Activated CD4-positive, alpha-beta T cell treated with anti-CD3 and anti-CD28 coated beads, Interleukin-2, amount 10 ng/mL, durations not matched to agents 7 days and 5 days (primary cell): ENCODE data around the gene ZCCHC7. TPM values are rescaled to one million over a fixed set of nuclear protein-coding genes. Genes with fewer than 3 reads are reported as not detected.

Experiments
- CTCF ChIA-PET: fragments of 350-600 bp; sonication (Branson Sonifier 250); formaldehyde crosslinking; loops from one replicate; lab custom pipeline; 2021; ENCODE audit warnings: antibody characterized with exemption; lab: Charles Lee
- POLR2A ChIA-PET: fragments of 350-600 bp; sonication (Branson Sonifier 250); formaldehyde crosslinking; loops from one replicate; lab custom pipeline; 2021; ENCODE audit warnings: antibody characterized with exemption; lab: Charles Lee
- DNase-seq: peaks from one replicate; pipeline ENCODE4 v3.0.0-alpha.2; 2020
- H3K27ac Mint-ChIP-seq: one replicate; pipeline ENCODE4 v1.8.0; 2021; ENCODE audit warnings: mild to moderate bottlenecking, moderate library complexity, mixed read lengths
- H3K27me3 Mint-ChIP-seq: one replicate; pipeline ENCODE4 v1.8.0; 2021; ENCODE audit warnings: mixed read lengths
- H3K36me3 Mint-ChIP-seq: one replicate; pipeline ENCODE4 v1.8.0; 2021; ENCODE audit warnings: low read depth, mixed read lengths
- H3K4me1 Mint-ChIP-seq: one replicate; pipeline ENCODE4 v1.8.0; 2021; ENCODE audit warnings: mixed read lengths
- H3K4me3 Mint-ChIP-seq: one replicate; pipeline ENCODE4 v1.8.0; 2021; ENCODE audit warnings: mild to moderate bottlenecking, moderate library complexity, mixed read lengths
- H3K9me3 Mint-ChIP-seq: one replicate; pipeline ENCODE4 v1.8.0; 2021; ENCODE audit warnings: mixed read lengths
- total RNA-seq, 2 experiments: library from RNA; stranded (reverse); gene quantifications; one replicate each; pipeline ENCODE4 v1.2.3, GENCODE V29; 2021

The ZCCHC7 gene
- total RNA-seq, 2 experiments from 2014 or later, result 22.2 to 24.8 TPM

- no peaks in the 10 kb centered on the region for H3K36me3 Mint-ChIP-seq
- no peak for DNase-seq
- no peaks in the 10 kb centered on the region for H3K27me3 Mint-ChIP-seq
- CTCF ChIA-PET, result no interaction called here
- H3K4me1 Mint-ChIP-seq, result no peaks in the 10 kb centered on the region
- H3K4me3 Mint-ChIP-seq, result no peak overlapping the region
- no peak overlapping the region for H3K27ac Mint-ChIP-seq
- no peaks in the 10 kb centered on the region for H3K9me3 Mint-ChIP-seq
- POLR2A ChIA-PET, result no interaction called here
Measured at GRCh38 chr9:37331871-37332270, 211.5 kb downstream of the ZCCHC7 start.

- Mint-ChIP-seq H3K36me3 (no peaks in the 10 kb centered on the region), H3K27me3 (no peaks in the 10 kb centered on the region), H3K9me3 (no peaks in the 10 kb centered on the region), H3K4me1 (no peaks in the 10 kb centered on the region), H3K27ac (no peak overlapping the region), H3K4me3 (no peak overlapping the region)
- DNase-seq, result no peak
- POLR2A ChIA-PET, result no interaction called here
- CTCF ChIA-PET, result no interaction called here
Measured at GRCh38 chr9:37332578-37332977, 212.2 kb downstream of the ZCCHC7 start.

GRCh38 chr9:37333288-37333687, 212.9 kb downstream of the ZCCHC7 start:
- Mint-ChIP-seq H3K9me3 (no peaks in the 10 kb centered on the region), H3K36me3 (no peaks in the 10 kb centered on the region), H3K4me1 (no peaks in the 10 kb centered on the region), H3K27ac (no peak overlapping the region), H3K4me3 (no peak overlapping the region), H3K27me3 (no peaks in the 10 kb centered on the region)
- POLR2A ChIA-PET, result no interaction called here
- CTCF ChIA-PET, result no interaction called here
- DNase-seq, result no peak

- H3K36me3 Mint-ChIP-seq, result no peaks in the 10 kb centered on the region
- H3K27me3 Mint-ChIP-seq, result no peaks in the 10 kb centered on the region
- H3K27ac Mint-ChIP-seq, result no peak overlapping the region
- CTCF ChIA-PET, result no interaction called here
- H3K4me1 Mint-ChIP-seq, result no peaks in the 10 kb centered on the region
- no peaks in the 10 kb centered on the region for H3K9me3 Mint-ChIP-seq
- no peak overlapping the region for H3K4me3 Mint-ChIP-seq
- POLR2A ChIA-PET, result no interaction called here
- DNase-seq, result no peak
Measured at GRCh38 chr9:37335238-37335637, 214.9 kb downstream of the ZCCHC7 start.

DNA sequence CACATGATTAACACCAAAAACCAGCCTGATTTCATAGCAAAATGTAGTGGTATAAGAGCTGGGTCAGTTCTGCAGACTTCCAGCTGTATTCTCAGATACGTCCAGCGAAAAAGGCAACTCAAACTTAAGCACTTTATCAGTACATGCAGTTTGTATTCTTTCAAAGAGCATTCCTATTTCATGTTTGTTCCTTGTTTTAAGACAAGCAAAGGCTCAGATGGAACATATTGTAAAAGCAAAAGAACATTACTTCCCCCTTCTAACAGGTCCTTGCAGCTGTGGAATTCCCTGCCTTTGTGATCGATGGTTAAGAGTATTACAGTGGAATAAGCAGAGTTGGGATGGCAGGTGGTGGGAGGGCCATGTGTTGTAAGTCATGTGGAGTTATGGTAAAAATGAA, 215.8 kb downstream of the ZCCHC7 start:
- H3K27me3 Mint-ChIP-seq, result no peaks in the 10 kb centered on the region
- no peaks in the 10 kb centered on the region for H3K4me1 Mint-ChIP-seq
- CTCF ChIA-PET, result interaction anchor here (2.8 kb wide), 1 partner anchor 15 kb away, joined by 6 read pairs; no protein-coding TSS in a partner anchor
- no peaks in the 10 kb centered on the region for H3K9me3 Mint-ChIP-seq
- H3K36me3 Mint-ChIP-seq, result no peaks in the 10 kb centered on the region
- POLR2A ChIA-PET, result no interaction called here
- DNase-seq, result no peak
- H3K4me3 Mint-ChIP-seq, result no peak overlapping the region
- H3K27ac Mint-ChIP-seq, result no peak overlapping the region

- H3K4me3 Mint-ChIP-seq, result no peak overlapping the region
- no peaks in the 10 kb centered on the region for H3K27me3 Mint-ChIP-seq
- H3K36me3 Mint-ChIP-seq, result no peaks in the 10 kb centered on the region
- H3K27ac Mint-ChIP-seq, result no peak overlapping the region
- no peak for DNase-seq
- POLR2A ChIA-PET, result no interaction called here
- H3K4me1 Mint-ChIP-seq, result no peaks in the 10 kb centered on the region
- CTCF ChIA-PET, result interaction anchor here (0.6 to 2.8 kb wide), 2 partner anchors 14 to 362 kb away, joined by 3 to 6 read pairs; no protein-coding TSS in a partner anchor
- no peaks in the 10 kb centered on the region for H3K9me3 Mint-ChIP-seq
Measured at GRCh38 chr9:37337301-37337890, 217.0 kb downstream of the ZCCHC7 start.

DNA sequence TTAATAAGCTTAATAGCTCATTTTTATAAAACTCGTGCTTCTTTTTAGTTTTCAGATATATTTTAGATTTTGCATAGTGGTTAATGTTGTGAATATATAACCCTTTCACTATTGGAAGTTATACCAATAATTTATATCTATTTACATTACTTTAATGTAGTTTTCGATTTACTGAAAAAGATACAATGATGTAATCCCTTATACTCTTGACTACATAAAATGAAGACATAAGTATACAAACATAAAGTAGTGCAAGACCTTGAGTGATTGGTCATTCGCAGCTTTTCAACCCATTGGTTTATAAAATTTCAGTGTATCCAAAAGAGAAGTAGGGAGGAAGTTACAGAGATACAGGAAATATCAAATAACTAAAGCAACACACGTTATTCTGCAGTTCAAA, 217.8 kb downstream of the ZCCHC7 start:
- no peaks in the 10 kb centered on the region for H3K4me1 Mint-ChIP-seq
- no peaks in the 10 kb centered on the region for H3K9me3 Mint-ChIP-seq
- CTCF ChIA-PET, result interaction anchor here (2.8 kb wide), 1 partner anchor 13 kb away, joined by 6 read pairs; no protein-coding TSS in a partner anchor
- POLR2A ChIA-PET, result no interaction called here
- DNase-seq, result no peak
- no peak overlapping the region for H3K4me3 Mint-ChIP-seq
- no peaks in the 10 kb centered on the region for H3K36me3 Mint-ChIP-seq
- no peaks in the 10 kb centered on the region for H3K27me3 Mint-ChIP-seq
- no peak overlapping the region for H3K27ac Mint-ChIP-seq

- Mint-ChIP-seq H3K27ac (no peak overlapping the region), H3K4me1 (no peaks in the 10 kb centered on the region), H3K27me3 (no peaks in the 10 kb centered on the region), H3K4me3 (no peak overlapping the region), H3K9me3 (no peaks in the 10 kb centered on the region), H3K36me3 (no peaks in the 10 kb centered on the region)
- ChIA-PET CTCF (no interaction called here), POLR2A (no interaction called here)
- no peak for DNase-seq
Measured at GRCh38 chr9:37339923-37340322, 219.5 kb downstream of the ZCCHC7 start.

GRCh38 chr9:37340961-37341360, 220.6 kb downstream of the ZCCHC7 start:
- CTCF ChIA-PET, result interaction anchor here (0.5 to 1.5 kb wide), 2 partner anchors 9 to 410 kb away, joined by 3 to 4 read pairs; no protein-coding TSS in a partner anchor
- H3K4me1 Mint-ChIP-seq, result no peaks in the 10 kb centered on the region
- no peak overlapping the region for H3K27ac Mint-ChIP-seq
- H3K36me3 Mint-ChIP-seq, result no peaks in the 10 kb centered on the region
- no peaks in the 10 kb centered on the region for H3K9me3 Mint-ChIP-seq
- POLR2A ChIA-PET, result no interaction called here
- no peak overlapping the region for H3K4me3 Mint-ChIP-seq
- no peak for DNase-seq
- H3K27me3 Mint-ChIP-seq, result no peaks in the 10 kb centered on the region

- DNase-seq, result no peak
- Mint-ChIP-seq H3K27ac (no peak overlapping the region), H3K4me3 (no peak overlapping the region), H3K4me1 (no peaks in the 10 kb centered on the region), H3K9me3 (no peaks in the 10 kb centered on the region), H3K36me3 (no peaks in the 10 kb centered on the region), H3K27me3 (no peaks in the 10 kb centered on the region)
- POLR2A ChIA-PET, result no interaction called here
- CTCF ChIA-PET, result interaction anchor here (0.5 to 1.5 kb wide), 2 partner anchors 8 to 410 kb away, joined by 3 to 4 read pairs; no protein-coding TSS in a partner anchor
Measured at GRCh38 chr9:37341704-37342103, 221.3 kb downstream of the ZCCHC7 start.

GRCh38 chr9:37342493-37342892, 222.1 kb downstream of the ZCCHC7 start:
- Mint-ChIP-seq H3K27ac (no peak overlapping the region), H3K4me3 (no peak overlapping the region), H3K4me1 (no peaks in the 10 kb centered on the region), H3K9me3 (no peaks in the 10 kb centered on the region), H3K36me3 (no peaks in the 10 kb centered on the region), H3K27me3 (no peaks in the 10 kb centered on the region)
- DNase-seq, result no peak
- ChIA-PET POLR2A (no interaction called here), CTCF (interaction anchor here (1.5 kb wide), 1 partner anchor 7 kb away, joined by 3 read pairs; no protein-coding TSS in a partner anchor)

DNA sequence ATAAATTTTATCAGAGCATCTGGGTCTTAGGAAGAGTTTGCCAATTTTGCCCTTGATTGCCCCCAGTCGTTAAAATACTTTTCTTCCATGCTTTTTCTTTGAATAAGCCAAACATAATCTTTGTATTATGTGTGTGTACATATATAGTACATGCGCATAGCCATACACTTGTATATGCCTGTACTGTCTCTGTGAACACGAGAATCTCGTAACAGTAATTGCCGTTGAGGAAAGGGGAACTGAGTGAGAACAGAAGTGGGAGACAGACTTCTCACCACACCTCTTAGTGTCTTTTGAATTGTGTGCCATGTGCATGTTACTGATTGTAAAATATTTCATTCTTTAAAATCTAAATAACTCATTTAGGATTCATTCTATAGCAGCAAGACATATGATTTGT, 222.5 kb downstream of the ZCCHC7 start:
- H3K4me1 Mint-ChIP-seq, result no peaks in the 10 kb centered on the region
- no peaks in the 10 kb centered on the region for H3K36me3 Mint-ChIP-seq
- no peak overlapping the region for H3K4me3 Mint-ChIP-seq
- ChIA-PET POLR2A (no interaction called here), CTCF (no interaction called here)
- no peaks in the 10 kb centered on the region for H3K27me3 Mint-ChIP-seq
- no peak overlapping the region for H3K27ac Mint-ChIP-seq
- DNase-seq, result no peak
- H3K9me3 Mint-ChIP-seq, result no peaks in the 10 kb centered on the region

GRCh38 chr9:37343724-37344123, 223.3 kb downstream of the ZCCHC7 start:
- Mint-ChIP-seq H3K36me3 (no peaks in the 10 kb centered on the region), H3K9me3 (no peaks in the 10 kb centered on the region), H3K27me3 (no peaks in the 10 kb centered on the region), H3K4me3 (no peak overlapping the region), H3K27ac (no peak overlapping the region), H3K4me1 (no peaks in the 10 kb centered on the region)
- CTCF ChIA-PET, result no interaction called here
- POLR2A ChIA-PET, result no interaction called here
- DNase-seq, result no peak

DNA sequence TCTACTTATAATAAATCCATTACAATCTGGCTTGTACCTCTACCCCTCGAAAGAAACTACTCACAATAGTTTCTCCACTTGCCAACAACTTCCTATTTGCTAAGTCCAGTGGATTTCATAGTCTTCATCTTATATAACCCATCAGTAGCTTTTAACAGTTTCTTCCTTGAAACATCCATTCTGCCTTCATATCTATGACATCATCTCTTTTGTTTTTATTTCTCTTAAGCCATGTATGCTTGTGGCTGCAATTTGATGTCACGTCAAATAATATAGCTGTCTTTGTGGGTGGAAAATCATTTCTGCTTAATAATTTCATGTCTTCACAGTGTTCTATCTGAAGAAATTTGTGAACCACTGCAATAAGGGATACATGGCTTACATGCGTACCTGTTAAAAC, 224.7 kb downstream of the ZCCHC7 start:
- ChIA-PET CTCF (no interaction called here), POLR2A (no interaction called here)
- Mint-ChIP-seq H3K36me3 (no peaks in the 10 kb centered on the region), H3K9me3 (no peaks in the 10 kb centered on the region), H3K4me1 (no peaks in the 10 kb centered on the region), H3K27ac (no peak overlapping the region), H3K27me3 (no peaks in the 10 kb centered on the region), H3K4me3 (no peak overlapping the region)
- no peak for DNase-seq
